Activated CD4-positive, alpha-beta T cell treated with anti-CD3 and anti-CD28 coated beads, Interleukin-2, amount 10 ng/mL, durations not matched to agents 24 days and 14 days (primary cell): Measurements from ENCODE around the gene RTCB. TPM values are rescaled to one million over a fixed set of nuclear protein-coding genes. Genes with fewer than 3 reads are reported as not detected.

Experiments
- DNase-seq: peaks from one replicate; pipeline ENCODE4 v3.0.0; 2022
- H3K27ac Mint-ChIP-seq: one replicate; pipeline ENCODE4 v1.8.0; 2022; ENCODE audit warnings: mild to moderate bottlenecking, mixed read lengths
- H3K27me3 Mint-ChIP-seq: one replicate; pipeline ENCODE4 v1.8.0; 2022; ENCODE audit warnings: mixed read lengths
- H3K36me3 Mint-ChIP-seq: one replicate; pipeline ENCODE4 v1.8.0; 2022; ENCODE audit warnings: low read depth, mild to moderate bottlenecking, mixed read lengths
- H3K4me1 Mint-ChIP-seq: one replicate; pipeline ENCODE4 v1.8.0; 2021; ENCODE audit warnings: mixed read lengths
- H3K4me3 Mint-ChIP-seq: one replicate; pipeline ENCODE4 v1.8.0; 2022; ENCODE audit warnings: mild to moderate bottlenecking, moderate library complexity, mixed read lengths
- H3K9me3 Mint-ChIP-seq: one replicate; pipeline ENCODE4 v1.8.0; 2021; ENCODE audit warnings: mixed read lengths
- intact Hi-C: fragments of 100-400 bp; cut with micrococcal nuclease; formaldehyde crosslinking; loops from one replicate; pipeline ENCODE4 v1.15.1; 2023
- total RNA-seq: library from RNA; stranded (reverse); gene quantifications from 2 replicates; pipeline ENCODE4 v1.2.3, GENCODE V29; 2022

Gene RTCB
- total RNA-seq = 104 and 105 TPM in 2 replicates

GRCh38 chr22:32411829-32412592, at the start of gene RTCB:
Gene RTCB, minus strand, starts transcription at chr22:32412247. Its CDS starts 91 bp downstream, at chr22:32412156.
- H3K27me3 Mint-ChIP-seq = peaks cover 9% of the 10 kb centered on the region
- peak within 1 kb of the TSS; percentile 96 for H3K27ac Mint-ChIP-seq
- H3K36me3 Mint-ChIP-seq = peaks cover 32% of the 10 kb centered on the region
- H3K4me3 Mint-ChIP-seq = peak within 1 kb of the TSS; percentile 97
- intact Hi-C loops = loop anchor here (1.0 to 5.0 kb wide), 2 partner anchors 61 to 270 kb away; no protein-coding TSS in a partner anchor
- DNase-seq = peak; percentile 98
- peaks cover 40% of the 10 kb centered on the region for H3K4me1 Mint-ChIP-seq
- H3K9me3 Mint-ChIP-seq = no peaks in the 10 kb centered on the region

GRCh38 chr22:32457031-32457430, 45.0 kb upstream of the RTCB start:
- no peak overlapping the region for H3K27ac Mint-ChIP-seq
- H3K27me3 Mint-ChIP-seq = peaks cover 34% of the 10 kb centered on the region
- no peaks in the 10 kb centered on the region for H3K36me3 Mint-ChIP-seq
- intact Hi-C loops = no loop called here
- DNase-seq = no peak
- no peak overlapping the region for H3K4me3 Mint-ChIP-seq
- no peaks in the 10 kb centered on the region for H3K4me1 Mint-ChIP-seq
- H3K9me3 Mint-ChIP-seq = no peaks in the 10 kb centered on the region

- Mint-ChIP-seq H3K27ac (no peak overlapping the region), H3K4me3 (no peak overlapping the region), H3K9me3 (no peaks in the 10 kb centered on the region), H3K27me3 (peaks cover 18% of the 10 kb centered on the region), H3K4me1 (no peaks in the 10 kb centered on the region), H3K36me3 (no peaks in the 10 kb centered on the region)
- intact Hi-C loops = no loop called here
- DNase-seq = no peak
These were observed 36.9 kb upstream of the RTCB start for GRCh38 chr22:32448980-32449379.

- DNase-seq = no peak
- Mint-ChIP-seq H3K4me1 (no peaks in the 10 kb centered on the region), H3K27ac (no peak overlapping the region), H3K36me3 (no peaks in the 10 kb centered on the region), H3K27me3 (peaks cover 11% of the 10 kb centered on the region), H3K4me3 (no peak overlapping the region), H3K9me3 (no peaks in the 10 kb centered on the region)
- intact Hi-C loops = no loop called here
These were observed 34.3 kb upstream of the RTCB start for GRCh38 chr22:32446321-32446720.

GRCh38 chr22:32444068-32444467, 32.0 kb upstream of the RTCB start:
- Mint-ChIP-seq H3K4me3 (no peak overlapping the region), H3K4me1 (no peaks in the 10 kb centered on the region), H3K27me3 (peaks cover 8% of the 10 kb centered on the region), H3K9me3 (no peaks in the 10 kb centered on the region), H3K36me3 (no peaks in the 10 kb centered on the region), H3K27ac (no peak overlapping the region)
- DNase-seq = peak; percentile 58
- intact Hi-C loops = no loop called here

GRCh38 chr22:32430352-32430751, 18.3 kb upstream of the RTCB start:
- Mint-ChIP-seq H3K36me3 (no peaks in the 10 kb centered on the region), H3K9me3 (no peaks in the 10 kb centered on the region), H3K4me1 (no peaks in the 10 kb centered on the region), H3K27ac (no peak overlapping the region), H3K4me3 (no peak overlapping the region), H3K27me3 (peaks cover 18% of the 10 kb centered on the region)
- no peak for DNase-seq
- intact Hi-C loops = no loop called here

GRCh38 chr22:32426881-32427280, 14.8 kb upstream of the RTCB start:
- H3K27me3 Mint-ChIP-seq = peaks cover 33% of the 10 kb centered on the region
- no peaks in the 10 kb centered on the region for H3K9me3 Mint-ChIP-seq
- no peak for DNase-seq
- no peaks in the 10 kb centered on the region for H3K4me1 Mint-ChIP-seq
- H3K4me3 Mint-ChIP-seq = no peak overlapping the region
- intact Hi-C loops = no loop called here
- H3K27ac Mint-ChIP-seq = no peak overlapping the region
- no peaks in the 10 kb centered on the region for H3K36me3 Mint-ChIP-seq

GRCh38 chr22:32423664-32424063, 11.6 kb upstream of the RTCB start:
- Mint-ChIP-seq H3K36me3 (no peaks in the 10 kb centered on the region), H3K27me3 (peaks cover 41% of the 10 kb centered on the region), H3K9me3 (no peaks in the 10 kb centered on the region), H3K4me3 (no peak overlapping the region), H3K27ac (no peak overlapping the region), H3K4me1 (no peaks in the 10 kb centered on the region)
- no peak for DNase-seq
- intact Hi-C loops = no loop called here

- Mint-ChIP-seq H3K36me3 (no peaks in the 10 kb centered on the region), H3K4me1 (no peaks in the 10 kb centered on the region), H3K27ac (no peak overlapping the region), H3K9me3 (no peaks in the 10 kb centered on the region), H3K27me3 (peaks cover 42% of the 10 kb centered on the region), H3K4me3 (no peak overlapping the region)
- DNase-seq = no peak
- intact Hi-C loops = no loop called here
These were observed 10.0 kb upstream of the RTCB start for GRCh38 chr22:32422062-32422461.

GRCh38 chr22:32421484-32421883, 9.4 kb upstream of the RTCB start:
- Mint-ChIP-seq H3K9me3 (no peaks in the 10 kb centered on the region), H3K27me3 (peaks cover 45% of the 10 kb centered on the region), H3K27ac (no peak overlapping the region), H3K4me1 (no peaks in the 10 kb centered on the region), H3K4me3 (no peak overlapping the region), H3K36me3 (no peaks in the 10 kb centered on the region)
- intact Hi-C loops = no loop called here
- DNase-seq = no peak

GRCh38 chr22:32417906-32418305, 5.9 kb upstream of the RTCB start:
- Mint-ChIP-seq H3K27me3 (peaks cover 38% of the 10 kb centered on the region), H3K9me3 (no peaks in the 10 kb centered on the region), H3K4me1 (peaks cover 2% of the 10 kb centered on the region), H3K4me3 (no peak overlapping the region), H3K27ac (no peak overlapping the region), H3K36me3 (no peaks in the 10 kb centered on the region)
- DNase-seq = no peak
- intact Hi-C loops = no loop called here

- H3K27ac Mint-ChIP-seq = no peak overlapping the region
- DNase-seq = no peak
- no peaks in the 10 kb centered on the region for H3K9me3 Mint-ChIP-seq
- intact Hi-C loops = no loop called here
- H3K4me1 Mint-ChIP-seq = peaks cover 10% of the 10 kb centered on the region
- no peak overlapping the region for H3K4me3 Mint-ChIP-seq
- peaks cover 26% of the 10 kb centered on the region for H3K27me3 Mint-ChIP-seq
- H3K36me3 Mint-ChIP-seq = peaks cover 2% of the 10 kb centered on the region
These were observed 4.6 kb upstream of the RTCB start for GRCh38 chr22:32416556-32417085.

- Mint-ChIP-seq H3K9me3 (no peaks in the 10 kb centered on the region), H3K27me3 (peaks cover 15% of the 10 kb centered on the region), H3K36me3 (peaks cover 12% of the 10 kb centered on the region), H3K27ac (no peak overlapping the region), H3K4me1 (peaks cover 23% of the 10 kb centered on the region), H3K4me3 (no peak overlapping the region)
- no peak for DNase-seq
- intact Hi-C loops = loop anchor here (5.0 kb wide), 1 partner anchor 272 kb away; no protein-coding TSS in a partner anchor
These were observed 2.1 kb upstream of the RTCB start for GRCh38 chr22:32414191-32414590.

- Mint-ChIP-seq H3K9me3 (no peaks in the 10 kb centered on the region), H3K4me1 (peaks cover 27% of the 10 kb centered on the region), H3K27me3 (peaks cover 15% of the 10 kb centered on the region), H3K27ac (no peak overlapping the region), H3K36me3 (peaks cover 15% of the 10 kb centered on the region), H3K4me3 (no peak overlapping the region)
- no peak for DNase-seq
- intact Hi-C loops = loop anchor here (5.0 kb wide), 1 partner anchor 271 kb away; no protein-coding TSS in a partner anchor
These were observed 1.7 kb upstream of the RTCB start for GRCh38 chr22:32413719-32414118.
